ENCODE results near the gene ULK4.

- TF ChIP-seq, protein P1, sequence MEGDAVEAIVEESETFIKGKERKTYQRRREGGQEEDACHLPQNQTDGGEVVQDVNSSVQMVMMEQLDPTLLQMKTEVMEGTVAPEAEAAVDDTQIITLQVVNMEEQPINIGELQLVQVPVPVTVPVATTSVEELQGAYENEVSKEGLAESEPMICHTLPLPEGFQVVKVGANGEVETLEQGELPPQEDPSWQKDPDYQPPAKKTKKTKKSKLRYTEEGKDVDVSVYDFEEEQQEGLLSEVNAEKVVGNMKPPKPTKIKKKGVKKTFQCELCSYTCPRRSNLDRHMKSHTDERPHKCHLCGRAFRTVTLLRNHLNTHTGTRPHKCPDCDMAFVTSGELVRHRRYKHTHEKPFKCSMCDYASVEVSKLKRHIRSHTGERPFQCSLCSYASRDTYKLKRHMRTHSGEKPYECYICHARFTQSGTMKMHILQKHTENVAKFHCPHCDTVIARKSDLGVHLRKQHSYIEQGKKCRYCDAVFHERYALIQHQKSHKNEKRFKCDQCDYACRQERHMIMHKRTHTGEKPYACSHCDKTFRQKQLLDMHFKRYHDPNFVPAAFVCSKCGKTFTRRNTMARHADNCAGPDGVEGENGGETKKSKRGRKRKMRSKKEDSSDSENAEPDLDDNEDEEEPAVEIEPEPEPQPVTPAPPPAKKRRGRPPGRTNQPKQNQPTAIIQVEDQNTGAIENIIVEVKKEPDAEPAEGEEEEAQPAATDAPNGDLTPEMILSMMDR (IDR thresholded peaks at IDR 0.05): no peak
- TF ChIP-seq POLR2AphosphoS5 (IDR thresholded peaks at IDR 0.05; ENCODE audit: low read depth, low read length) (no peak), MXI1 (IDR thresholded peaks at IDR 0.05; ENCODE audit: low read depth, low read length) (no peak), EZH2phosphoT487 (IDR thresholded peaks at IDR 0.05; ENCODE audit: borderline replicate concordance, low read depth) (no peak), EP300 (IDR thresholded peaks at IDR 0.05; ENCODE audit: borderline replicate concordance in 1 of 2, low read depth in 1 of 2, low read length in 1 of 2) (no peak)
Measured at GRCh38 chr3:41265011-41265545, 696.8 kb downstream of the ULK4 start.
